Fibroblast of the conjunctiva (primary cell): Measurements from ENCODE around the gene LCP2.
"Not testable (repeated sequence)": the region's sequence is repeated elsewhere in the genome, so short reads cannot be mapped to it uniquely, and the experiment has no call there.

Source experiments
- DNase-seq: peaks from one replicate; pipeline ENCODE4 v3.0.0-alpha.2; 2010; ENCODE audit warnings: low read depth

Gene LCP2

DNA sequence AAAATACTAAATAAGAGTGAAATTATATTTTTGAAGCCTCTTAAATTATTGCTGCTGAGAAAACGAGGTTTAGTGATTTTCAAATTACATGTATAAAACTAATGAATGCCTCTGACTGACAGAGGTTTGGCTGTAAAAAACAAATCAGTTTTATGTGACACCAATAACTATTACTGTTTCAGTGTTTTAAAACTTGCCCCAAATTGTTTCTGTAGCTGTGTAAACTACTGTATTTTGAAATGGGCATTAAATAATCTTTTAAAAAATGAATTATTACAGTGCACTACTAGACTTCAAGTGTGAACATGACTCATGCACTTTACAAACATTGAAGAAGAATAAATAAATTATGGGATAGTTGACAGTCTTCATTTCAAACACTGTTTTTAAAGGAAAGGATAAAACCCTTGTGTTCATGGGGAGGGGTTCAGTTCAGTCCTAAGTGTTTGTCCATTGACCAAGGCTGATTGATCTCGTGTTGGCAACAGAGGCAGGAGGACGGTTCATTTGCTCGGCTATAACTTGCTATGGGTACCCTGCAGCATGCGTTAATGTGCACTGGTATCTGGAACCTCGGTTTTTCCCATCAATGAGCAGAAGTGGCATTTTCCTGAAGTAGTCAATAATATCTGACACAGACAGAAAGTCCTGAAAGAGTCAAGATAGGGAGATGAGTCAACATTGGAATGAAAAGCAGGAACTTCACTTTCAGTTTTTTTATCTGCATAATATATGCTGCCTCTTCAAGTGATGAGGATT lies 49.2 kb downstream of the LCP2 start:
- no peak for DNase-seq

DNA sequence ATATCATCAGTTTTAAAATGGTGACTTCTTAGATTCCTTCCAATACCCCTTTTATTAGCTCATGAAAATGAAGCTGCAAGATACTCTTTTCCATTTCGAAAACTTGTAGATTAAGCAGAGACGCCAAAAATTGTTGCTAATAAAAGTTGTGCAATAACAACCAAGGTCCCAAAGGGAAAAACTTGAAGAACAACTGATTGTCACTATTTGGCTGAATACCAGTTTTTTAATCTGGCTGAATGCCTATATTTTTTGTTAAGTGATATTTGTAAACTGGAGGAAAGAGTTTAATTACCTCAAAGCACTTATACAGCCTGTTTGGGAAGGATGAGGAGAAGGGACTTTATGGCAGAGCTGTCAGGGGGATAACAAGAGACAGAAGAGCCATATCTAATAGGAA lies 50.2 kb downstream of the LCP2 start:
- no peak for DNase-seq

DNA sequence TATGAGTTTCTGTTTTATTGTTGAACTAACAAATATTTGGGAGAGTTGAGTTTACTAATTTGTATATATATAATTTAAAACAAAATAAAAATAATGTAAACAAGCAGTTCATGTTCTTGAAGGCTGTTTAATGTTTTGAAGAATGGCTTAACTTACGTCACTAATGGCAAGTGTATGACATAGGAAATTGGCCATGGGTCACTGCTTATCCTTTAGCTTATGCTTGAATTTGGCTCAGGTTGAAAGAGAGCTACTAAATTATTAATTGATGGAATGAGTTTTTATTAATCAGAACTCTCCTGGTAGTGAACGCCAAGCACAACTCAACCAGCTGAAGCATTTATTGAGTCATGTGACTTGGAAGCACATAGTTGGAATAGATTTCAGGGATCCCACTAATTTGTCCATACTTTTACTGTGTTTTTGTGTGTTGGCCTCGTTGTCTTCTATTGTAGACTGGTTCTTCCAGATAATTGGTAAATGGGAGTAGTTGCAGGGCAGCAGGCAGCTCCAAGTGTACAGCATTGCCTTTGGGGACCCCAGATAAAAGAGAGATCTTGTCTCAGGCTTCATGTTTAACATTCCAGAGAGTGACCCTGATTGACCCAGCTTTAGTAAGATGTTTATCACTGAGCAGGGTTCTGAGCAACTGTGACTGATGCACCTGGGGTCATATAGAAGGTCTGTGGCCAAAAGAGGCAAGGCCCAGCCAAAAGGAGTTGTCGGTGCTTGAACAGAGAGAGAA lies 51.3 kb downstream of the LCP2 start:
- DNase-seq = no peak

DNA sequence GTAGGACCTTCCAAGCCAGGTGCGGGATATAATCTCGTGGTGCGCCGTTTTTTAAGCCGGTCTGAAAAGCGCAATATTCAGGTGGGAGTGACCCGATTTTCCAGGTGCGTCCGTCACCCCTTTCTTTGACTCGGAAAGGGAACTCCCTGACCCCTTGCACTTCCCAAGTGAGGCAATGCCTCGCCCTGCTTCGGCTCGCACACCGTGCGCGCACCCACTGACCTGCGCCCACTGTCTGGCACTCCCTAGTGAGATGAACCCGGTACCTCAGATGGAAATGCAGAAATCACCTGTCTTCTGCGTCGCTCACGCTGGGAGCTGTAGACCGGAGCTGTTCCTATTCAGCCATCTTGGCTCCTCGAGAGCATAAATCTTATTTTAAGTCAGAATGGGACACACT lies 52.1 kb downstream of the LCP2 start:
- DNase-seq = not testable (repeated sequence)

DNA sequence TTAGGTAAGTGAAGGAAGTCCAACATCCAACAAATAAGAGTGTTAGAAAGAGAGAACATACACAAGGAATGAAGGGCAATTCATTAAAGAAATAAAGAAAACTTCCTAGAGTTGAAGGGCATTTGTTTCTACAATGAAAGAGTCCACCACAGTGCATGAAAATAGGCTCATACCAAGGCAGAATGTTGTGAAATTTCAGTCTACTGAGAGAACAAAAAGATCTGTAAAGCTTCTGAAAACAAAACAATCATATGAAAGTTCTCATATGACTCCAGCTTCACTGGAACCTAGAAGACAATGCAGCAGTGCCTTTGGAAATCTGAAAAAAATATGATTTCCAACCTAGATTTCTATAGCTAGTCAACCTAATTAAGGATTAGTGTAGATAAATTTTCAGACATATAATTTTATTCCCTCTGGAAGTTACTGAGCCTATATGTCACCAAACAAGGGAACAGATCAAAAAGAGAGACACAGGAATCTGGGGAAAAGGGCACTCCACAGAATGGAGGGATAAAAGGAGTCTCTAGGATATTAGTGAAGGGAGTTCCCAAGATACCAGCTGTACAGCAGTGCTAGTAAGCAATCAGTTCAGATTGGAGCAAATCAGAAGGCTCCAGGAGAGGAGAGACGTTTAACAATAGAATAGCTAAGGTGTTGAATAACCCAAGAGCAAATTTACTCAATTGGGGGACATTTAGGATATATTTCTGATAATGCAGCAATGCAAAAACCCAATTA lies 59.0 kb downstream of the LCP2 start:
- DNase-seq = peak; percentile 9

DNA sequence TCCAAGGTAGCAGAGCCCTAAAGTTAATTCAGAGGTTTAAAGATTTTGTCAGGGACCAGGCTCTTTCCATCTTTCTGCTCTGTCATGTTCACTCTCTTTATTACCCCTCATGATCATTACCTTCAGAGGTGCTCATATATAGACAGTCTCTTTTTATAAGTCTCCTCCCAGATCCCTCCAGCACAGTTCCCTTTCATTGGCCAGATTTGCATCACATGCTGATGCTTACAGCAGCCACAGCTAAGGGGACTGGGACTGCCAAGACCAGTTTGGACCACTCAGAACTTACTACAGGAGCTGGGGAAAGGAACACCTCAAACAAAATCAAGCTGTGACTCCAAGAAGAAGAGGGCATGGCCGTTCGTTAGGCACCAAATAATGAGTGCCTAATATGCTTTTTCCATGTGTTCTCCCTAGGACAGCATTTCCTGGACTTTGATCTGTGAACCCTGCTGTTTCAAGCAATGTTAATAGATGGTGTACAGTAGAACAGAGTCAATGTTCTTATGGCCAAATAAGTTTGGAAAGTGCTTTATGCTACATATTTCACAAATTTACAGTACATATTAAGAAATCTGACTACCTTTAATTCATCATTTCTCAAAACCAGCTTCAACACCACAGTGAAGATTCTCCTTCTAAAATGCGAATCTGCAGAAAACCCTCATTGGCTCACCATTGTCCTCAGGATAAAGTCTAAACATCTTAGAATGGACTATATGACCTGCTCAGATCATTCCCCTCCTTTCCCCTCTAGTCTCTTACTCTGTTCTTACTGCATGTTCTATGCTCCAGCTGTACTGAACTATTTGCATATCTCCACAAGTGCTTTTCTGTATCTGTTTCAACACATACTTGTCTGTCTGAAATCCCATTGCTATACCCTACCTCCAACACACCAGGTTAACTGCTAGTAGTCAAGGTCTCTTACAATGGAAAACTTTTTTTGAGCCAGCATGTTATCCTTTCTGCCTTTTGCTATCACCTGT lies 61.4 kb downstream of the LCP2 start:
- no peak for DNase-seq

DNA sequence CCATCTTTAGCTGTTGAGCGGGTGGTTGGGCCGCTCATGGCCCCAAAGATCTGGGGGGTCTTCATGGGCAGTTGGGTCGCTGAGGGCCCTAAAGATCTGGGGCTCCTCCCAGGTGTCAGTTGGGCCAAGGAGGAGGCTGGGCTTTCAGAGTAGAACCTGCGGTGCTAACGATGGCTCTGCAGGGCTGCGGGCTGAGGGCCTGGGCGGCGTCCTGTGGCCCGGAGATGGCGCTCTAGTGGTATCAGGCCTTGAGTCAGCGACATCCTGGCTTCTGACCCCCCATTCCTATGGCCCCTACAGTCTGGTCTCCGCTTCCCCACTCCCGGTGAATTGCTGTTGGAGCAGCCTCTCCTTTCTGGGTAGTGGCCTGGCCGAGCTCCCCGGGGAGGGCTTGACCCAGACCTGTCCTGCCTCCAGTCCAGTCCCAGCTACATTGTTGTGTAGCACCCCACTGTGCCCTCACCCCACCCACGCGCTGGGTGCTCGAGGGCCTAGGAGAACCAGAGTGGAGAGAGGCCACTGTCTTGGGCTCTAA lies 64.2 kb downstream of the LCP2 start:
- DNase-seq = no peak

DNA sequence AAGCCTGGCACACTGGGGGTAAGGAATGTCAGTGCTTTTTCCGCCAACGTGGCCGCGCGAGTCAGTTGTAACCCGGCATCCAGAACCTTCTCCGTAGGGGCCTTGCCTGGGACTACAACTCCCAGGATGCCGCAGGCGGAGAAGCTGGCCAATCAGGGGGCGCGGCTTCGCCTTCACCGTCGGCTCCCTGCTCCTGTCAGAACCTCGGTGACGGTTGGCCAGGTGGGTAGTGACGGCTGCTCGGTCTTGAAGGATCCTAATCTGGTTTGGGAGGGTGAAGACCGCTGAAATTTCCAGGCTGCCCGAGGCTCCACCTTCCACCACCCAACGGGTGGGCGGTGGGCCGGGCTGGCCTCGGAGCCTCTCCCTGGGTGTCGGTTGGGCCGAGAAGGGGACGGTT lies 64.8 kb downstream of the LCP2 start, which contains the start of gene C5orf58:
TSS of gene C5orf58 (plus strand) at position 200 of the 400 bp plus-strand sequence. CDS start 1,992 bp downstream, outside the sequence.
- DNase-seq = no peak

DNA sequence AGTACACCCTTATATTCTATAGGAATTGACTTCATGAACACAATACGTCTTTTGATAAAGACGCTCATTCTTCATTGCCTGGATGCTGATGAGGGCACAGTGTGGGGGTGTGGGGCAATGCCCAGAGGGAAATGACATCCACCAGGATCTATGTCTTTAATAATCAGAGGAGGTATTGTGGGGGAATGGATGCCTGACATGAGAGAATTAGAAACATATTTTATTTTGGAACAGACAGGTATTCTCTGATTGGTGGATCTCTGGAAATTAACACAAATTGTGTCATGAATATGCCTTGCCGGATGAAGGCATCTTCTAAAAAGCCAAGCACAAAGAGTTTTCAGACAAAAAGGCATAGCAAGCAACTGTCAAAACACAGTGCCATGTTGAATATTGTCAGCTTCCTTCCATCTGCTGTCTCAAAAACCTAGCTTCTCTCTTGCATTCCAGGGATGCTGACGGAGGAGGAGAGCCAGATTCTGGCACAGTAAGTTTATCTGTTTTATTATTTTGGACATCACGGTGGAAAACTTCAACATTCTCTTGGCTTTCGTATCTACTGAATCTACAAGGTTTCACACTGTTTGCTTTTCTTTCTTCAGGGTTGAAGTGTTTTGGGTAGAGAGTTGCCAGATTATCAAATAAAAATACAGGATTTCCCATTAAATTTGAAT lies 68.7 kb downstream of the LCP2 start:
- DNase-seq = no peak

DNA sequence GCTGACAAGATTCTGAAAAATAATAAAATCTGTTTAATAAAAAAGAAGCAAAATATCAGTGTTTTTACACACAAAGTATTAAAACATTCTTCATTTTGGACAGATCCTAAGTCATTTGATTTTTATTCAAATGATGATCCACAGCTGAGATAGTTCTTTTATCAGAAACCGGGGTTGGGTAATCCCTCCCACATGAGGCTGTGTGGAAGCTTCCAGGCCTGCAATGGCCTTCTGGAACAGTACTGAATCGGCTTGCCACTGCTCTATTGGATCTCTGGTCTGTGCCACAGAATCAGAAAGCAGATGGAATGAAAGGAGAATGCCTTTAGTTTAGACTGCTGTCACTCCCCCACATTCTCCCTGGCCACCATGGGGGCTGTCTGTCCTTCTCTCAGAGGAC lies 70.9 kb downstream of the LCP2 start:
- no peak for DNase-seq

DNA sequence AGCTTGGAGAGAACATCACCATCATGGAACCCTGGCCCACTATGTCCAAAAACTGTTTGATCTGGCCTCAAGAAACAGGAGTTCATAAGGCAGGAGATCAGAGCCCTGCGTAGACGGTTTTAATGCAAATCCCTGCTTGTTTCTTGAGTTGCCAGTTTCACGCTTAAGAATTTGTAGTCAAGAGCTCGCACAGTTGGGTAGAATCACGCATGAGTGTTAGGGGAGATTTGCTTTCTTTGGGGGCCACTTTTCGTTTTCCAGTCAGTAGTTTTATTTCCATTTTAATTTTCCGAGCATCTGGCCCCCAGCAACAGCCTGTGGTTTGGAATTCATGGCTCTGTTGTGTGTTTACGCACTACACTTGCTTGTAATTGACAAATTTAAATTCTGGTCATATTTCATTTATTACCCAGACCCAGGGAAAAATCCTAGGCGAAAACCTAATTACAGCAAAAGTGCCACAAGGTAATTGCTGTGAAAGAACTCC lies 71.4 kb downstream of the LCP2 start:
- DNase-seq = no peak

DNA sequence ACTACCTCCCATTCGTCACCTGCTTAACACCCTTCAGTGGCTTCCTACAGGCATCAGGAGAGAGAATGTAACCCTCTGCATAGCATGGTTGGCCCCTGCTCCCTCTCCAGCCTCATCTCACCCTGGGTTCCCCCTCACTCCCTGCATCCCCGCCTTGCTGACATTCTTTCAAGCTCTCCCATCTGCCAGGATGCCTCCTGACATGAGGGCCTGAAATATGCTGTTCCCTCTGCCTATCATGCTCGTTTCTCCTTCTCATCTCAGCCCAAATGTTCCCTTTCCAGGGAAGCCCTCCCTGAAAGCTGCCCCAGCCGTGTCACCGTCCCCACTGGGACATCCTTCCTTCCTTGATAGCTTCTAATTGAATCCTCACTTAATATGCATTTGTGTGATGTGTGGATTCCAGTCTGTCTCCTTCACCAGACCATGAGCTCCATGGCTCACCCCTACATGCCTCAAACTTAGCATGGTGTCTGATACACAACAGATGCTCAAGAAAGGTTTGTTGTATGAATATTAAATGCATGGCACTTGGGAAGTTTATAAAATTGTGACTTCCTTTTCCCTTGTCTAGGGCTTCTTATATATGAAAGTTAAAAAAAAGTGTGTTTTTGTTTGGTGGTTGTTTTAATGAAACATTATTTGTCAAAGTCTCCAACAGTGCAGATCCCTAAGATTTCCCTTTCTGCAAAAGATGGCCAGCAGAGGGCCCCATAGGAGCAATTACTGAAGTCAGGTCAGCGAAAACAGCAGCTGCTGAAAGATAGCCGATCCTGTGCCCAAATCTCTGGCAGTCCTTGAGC lies 72.0 kb downstream of the LCP2 start:
- peak; percentile 62 for DNase-seq

DNA sequence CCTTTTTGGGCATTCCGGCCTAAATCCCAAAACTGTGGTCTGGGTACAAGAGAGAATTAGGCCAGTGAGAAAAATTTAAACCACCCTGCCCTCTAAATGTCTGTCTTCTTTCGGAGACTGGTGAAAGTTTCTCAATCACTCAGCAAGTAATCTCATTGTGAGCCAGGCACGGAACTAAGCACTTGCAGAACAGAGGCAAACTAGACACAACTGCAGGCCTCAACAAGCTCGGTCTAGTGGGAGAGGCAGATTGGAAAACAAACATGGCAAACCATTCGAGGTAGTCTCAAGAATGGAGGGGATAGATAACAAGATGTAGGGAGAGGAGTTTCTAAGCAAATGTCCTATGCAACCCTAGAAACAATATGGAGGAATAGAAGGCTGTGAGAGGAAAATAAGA lies 73.7 kb downstream of the LCP2 start:
- DNase-seq = no peak

DNA sequence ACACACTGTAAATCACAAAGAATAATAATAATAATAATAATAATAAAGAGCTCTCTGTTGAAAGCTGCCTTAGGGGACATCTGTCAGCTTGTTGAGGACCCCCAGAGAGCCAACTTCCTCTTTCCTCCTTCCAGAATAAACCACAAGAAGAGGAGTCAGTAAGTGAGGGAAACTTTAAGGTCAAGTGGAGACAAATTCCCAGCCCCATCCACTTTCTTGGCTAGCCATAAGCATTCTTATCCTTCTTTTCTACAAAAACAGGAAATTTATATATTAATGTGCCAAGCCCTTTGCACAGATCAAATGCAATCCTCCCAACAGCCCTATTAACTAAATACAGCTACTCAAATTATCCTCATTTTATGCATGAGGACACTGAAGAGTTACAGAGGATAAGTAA lies 74.2 kb downstream of the LCP2 start:
- no peak for DNase-seq

DNA sequence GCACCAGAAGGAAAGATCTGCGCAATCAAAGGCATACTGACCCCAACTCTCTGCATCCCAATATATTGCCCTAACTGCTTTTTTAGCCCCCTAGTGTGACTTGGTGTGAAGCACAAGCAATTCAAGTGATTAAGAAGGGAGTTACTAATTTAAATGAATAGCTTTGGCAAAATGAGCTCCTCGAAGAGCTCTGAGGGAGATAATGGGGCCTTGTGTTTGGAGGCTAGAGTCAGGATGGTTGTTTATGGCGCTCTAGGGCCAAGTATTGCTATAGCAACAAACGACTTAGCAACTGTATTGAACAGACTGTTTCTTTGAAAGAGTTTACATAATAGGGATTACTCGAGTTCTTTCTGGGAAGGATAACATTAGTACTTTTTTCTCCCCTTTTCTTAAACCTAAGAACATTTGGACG lies 76.2 kb downstream of the LCP2 start:
- no peak for DNase-seq

DNA sequence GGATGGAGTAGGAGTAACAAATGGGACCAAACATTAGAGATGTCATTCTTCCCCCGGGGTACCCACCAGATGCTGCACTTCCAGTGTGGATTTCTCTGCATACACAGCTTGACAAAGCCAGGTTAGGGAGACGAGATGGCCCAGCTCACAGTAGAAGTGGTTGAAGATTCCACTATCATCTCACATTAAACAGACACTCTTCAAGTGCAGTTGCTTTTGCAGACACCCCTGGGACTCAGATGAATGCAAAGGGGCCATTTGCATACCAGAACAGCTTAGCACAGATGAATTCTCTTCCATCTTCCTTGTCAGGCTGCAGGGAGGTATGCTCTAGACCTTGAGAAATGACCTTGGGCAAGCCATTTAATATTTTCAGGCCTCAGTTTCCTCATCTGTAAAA lies 77.4 kb downstream of the LCP2 start:
- no peak for DNase-seq

DNA sequence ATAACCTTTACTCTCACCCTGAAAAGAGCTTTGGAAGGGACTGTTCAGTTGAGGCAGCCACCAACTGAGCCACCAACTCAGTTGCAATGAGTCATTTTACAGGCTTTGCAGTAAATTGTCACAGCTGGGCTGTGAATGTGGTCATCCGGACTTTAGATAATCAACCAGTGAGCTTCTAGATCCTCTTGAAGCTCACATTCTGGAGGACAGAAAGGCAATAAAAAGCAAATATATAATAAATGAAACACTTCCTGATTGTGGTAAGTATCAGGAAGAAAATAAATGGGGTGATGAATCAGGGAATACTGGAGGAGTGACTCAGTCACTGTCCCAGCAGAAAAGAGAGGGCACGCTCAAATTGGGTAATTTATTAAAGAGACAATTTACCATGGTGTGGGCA lies 78.0 kb downstream of the LCP2 start:
- DNase-seq = no peak

DNA sequence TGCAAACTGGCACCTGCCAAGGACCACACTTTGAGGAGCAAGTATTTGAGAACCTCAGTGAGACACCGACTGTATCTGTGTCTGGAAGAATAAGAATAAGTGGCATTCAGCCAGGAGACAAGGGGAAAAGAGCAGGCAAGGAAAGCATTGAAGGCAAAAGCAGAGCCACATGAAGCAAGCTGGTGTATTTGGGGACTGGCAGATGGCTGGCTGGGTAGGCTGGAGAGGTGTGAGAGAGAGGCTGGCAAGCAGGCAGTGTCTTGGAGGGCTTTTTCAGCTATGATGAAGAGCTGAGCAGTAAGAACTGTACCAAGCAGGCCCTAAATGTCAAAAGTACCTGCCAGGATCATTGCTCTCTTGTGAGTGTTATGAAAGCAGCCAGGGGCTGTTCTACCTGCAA lies 78.9 kb downstream of the LCP2 start:
- DNase-seq = no peak

DNA sequence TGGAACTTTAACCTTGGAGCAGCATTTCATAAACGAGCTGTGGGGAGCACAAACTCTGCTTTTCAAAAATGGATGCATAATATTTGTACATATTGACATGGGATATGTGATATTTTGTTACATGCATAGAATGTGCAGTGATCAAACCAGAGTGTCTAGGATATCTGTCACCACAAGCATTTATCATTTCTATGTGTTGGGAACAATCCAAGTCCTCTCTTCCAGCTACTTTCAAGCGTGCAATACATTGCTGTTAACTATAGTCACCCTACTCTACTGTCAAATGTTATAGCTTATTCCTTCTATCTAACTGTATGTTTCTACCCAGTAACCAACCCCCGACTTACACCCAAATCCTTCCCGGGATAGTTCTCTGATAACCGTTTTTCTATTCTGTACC lies 79.7 kb downstream of the LCP2 start:
- DNase-seq = no peak
